H1 (cell line): Measurements from ENCODE around the gene HIP1. TPM values are rescaled to one million over a fixed set of nuclear protein-coding genes. Genes with fewer than 3 reads are reported as not detected.
A peak's percentile ranks its signal among the peaks of the same experiment; 100 is the strongest.

Experiments
- CTCF ChIA-PET: fragments of 300-600 bp; sonication (Branson Sonifier 250); formaldehyde crosslinking; loops from one replicate; lab custom pipeline; 2021; ENCODE audit not compliant: partially characterized antibody; lab: Charles Lee
- POLR2A ChIA-PET: fragments of 300-600 bp; sonication (Branson Sonifier 250); formaldehyde crosslinking; loops from one replicate; lab custom pipeline; 2021; ENCODE audit warnings: inconsistent platforms; ENCODE audit not compliant: partially characterized antibody; lab: Charles Lee
- DNase-seq, 2 experiments: peaks; one replicate each; pipeline versions ENCODE4 v3.0.0 to v3.0.0-alpha.2; 2010 to 2022; ENCODE audit warnings: low spot score in 2 of 2, low read depth in 1 of 2, mixed read lengths in 1 of 2
- FAIRE-seq: peaks from 2 replicates; lab custom pipeline; 2011; peaks lifted over from hg19 to GRCh38; lab: Jason Lieb, UNC
- H2AFZ ChIP-seq: 2 replicates; pipeline ENCODE4 v1.8.1; 2012; ENCODE audit warnings: low read length, inconsistent platforms
- H2AK5ac ChIP-seq: 2 replicates; pipeline ENCODE4 v1.6.1; 2013; ENCODE audit warnings: low read depth, low read length
- H2BK120ac ChIP-seq: replicated peaks from 2 replicates; pipeline ENCODE3; 2013; ENCODE audit warnings: low read depth, low read length, inconsistent platforms
- H2BK12ac ChIP-seq: 2 replicates; pipeline ENCODE4 v1.6.1; 2013; ENCODE audit warnings: low read depth, low read length
- H2BK15ac ChIP-seq: 2 replicates; pipeline ENCODE4 v1.6.1; 2013; ENCODE audit warnings: low read length
- H2BK20ac ChIP-seq: 2 replicates; pipeline ENCODE4 v1.6.1; 2013; ENCODE audit warnings: low read length
- H2BK5ac ChIP-seq: 2 replicates; pipeline ENCODE4 v1.6.1; 2013; ENCODE audit warnings: low read depth, low read length
- H3K14ac ChIP-seq: 2 replicates; pipeline ENCODE4 v1.6.1; 2013; ENCODE audit warnings: inconsistent platforms; ENCODE audit not compliant: insufficient read length
- H3K18ac ChIP-seq: 2 replicates; pipeline ENCODE4 v1.6.1; 2013; ENCODE audit warnings: low read length; ENCODE audit errors: extremely low read depth
- H3K23ac ChIP-seq: 2 replicates; pipeline ENCODE4 v1.6.1; 2013; ENCODE audit warnings: inconsistent platforms; ENCODE audit not compliant: insufficient read length
- H3K23me2 ChIP-seq: 2 replicates; pipeline ENCODE4 v1.6.1; 2013; ENCODE audit warnings: low read depth, low read length
- H3K27ac ChIP-seq: 2 replicates; pipeline ENCODE4 v1.6.1; 2011; ENCODE audit warnings: low read depth, low read length, inconsistent platforms
- H3K27me3 ChIP-seq, 4 experiments: replicated peaks in 1 of 4; 1 replicate in 1 of 4; 2 replicates in 3 of 4; pipeline versions ENCODE4 v1.6.1 to v1.8.1; 2011 to 2013; ENCODE audit warnings: low read length in 3 of 4, mild to moderate bottlenecking in 3 of 4, inconsistent platforms in 2 of 4, mixed read lengths in 2 of 4, moderate library complexity in 1 of 4; ENCODE audit not compliant: control insufficient read depth in 3 of 4, insufficient read depth in 3 of 4; ENCODE audit errors: extremely low read depth in 1 of 4
- H3K36me3 ChIP-seq, 4 experiments: 2 replicates each; pipeline versions ENCODE4 v1.6.1 to v1.8.1; 2011 to 2013; ENCODE audit warnings: mild to moderate bottlenecking in 4 of 4, low read length in 3 of 4, moderate library complexity in 2 of 4, control low read depth in 1 of 4, inconsistent platforms in 1 of 4; ENCODE audit not compliant: insufficient read depth in 4 of 4, control insufficient read depth in 2 of 4
- H3K4ac ChIP-seq: replicated peaks from 2 replicates; pipeline ENCODE3; 2013; ENCODE audit warnings: low read length, low read depth, mixed read lengths, inconsistent platforms; ENCODE audit not compliant: insufficient read length
- H3K4me1 ChIP-seq, 4 experiments: replicated peaks in 1 of 4; 1 replicate in 1 of 4; 2 replicates in 3 of 4; pipeline versions ENCODE4 v1.6.1 to v1.8.1; 2011 to 2013; ENCODE audit warnings: low read length in 3 of 4, inconsistent platforms in 2 of 4, mixed read lengths in 1 of 4; ENCODE audit not compliant: insufficient read depth in 4 of 4, control insufficient read depth in 3 of 4
- H3K4me2 ChIP-seq, 2 experiments: 2 replicates each; pipeline versions ENCODE4 v1.6.1 to v1.8.1; 2011 to 2013; ENCODE audit warnings: low read depth in 2 of 2, low read length in 2 of 2, control low read depth in 1 of 2, inconsistent platforms in 1 of 2, mild to moderate bottlenecking in 1 of 2; ENCODE audit not compliant: insufficient read depth in 1 of 2
- H3K4me3 ChIP-seq, 4 experiments: fragments of 200-600, 300-600 bp in 1 of 4; sonication (generic), shearing (Covaris generic), sonication (Bioruptor Twin) in 1 of 4; 2 replicates each; pipeline versions ENCODE4 v1.5.1 to v1.8.1; 2011 to 2016; ENCODE audit warnings: low read length in 4 of 4, low read depth in 3 of 4, control low read depth in 2 of 4, inconsistent platforms in 2 of 4, mild to moderate bottlenecking in 2 of 4, mixed read lengths in 1 of 4, moderate library complexity in 1 of 4; ENCODE audit not compliant: insufficient read depth in 2 of 4; ENCODE audit errors: extremely low read depth in 1 of 4
- H3K56ac ChIP-seq: replicated peaks from 2 replicates; pipeline ENCODE3; 2013; ENCODE audit warnings: low read depth, mild to moderate bottlenecking, mixed read lengths, low read length, inconsistent platforms; ENCODE audit not compliant: insufficient read length
- H3K79me1 ChIP-seq: 2 replicates; pipeline ENCODE4 v1.6.1; 2013; ENCODE audit warnings: low read depth, low read length, control low read depth
- H3K79me2 ChIP-seq, 2 experiments: 2 replicates each; pipeline versions ENCODE4 v1.6.1 to v1.8.1; 2012 to 2013; ENCODE audit warnings: low read length in 2 of 2, mild to moderate bottlenecking in 2 of 2, inconsistent platforms in 1 of 2; ENCODE audit not compliant: insufficient read depth in 2 of 2, control insufficient read depth in 1 of 2
- H3K9ac ChIP-seq, 4 experiments: replicated peaks in 1 of 4; 1 replicate in 1 of 4; 2 replicates in 3 of 4; pipeline versions ENCODE4 v1.6.1 to v1.8.1; 2011 to 2013; ENCODE audit warnings: low read depth in 3 of 4, low read length in 3 of 4, control low read depth in 2 of 4, mild to moderate bottlenecking in 2 of 4, moderate library complexity in 2 of 4, inconsistent platforms in 1 of 4; ENCODE audit errors: extremely low read depth in 1 of 4
- H3K9me3 ChIP-seq, 2 experiments: 2 replicates each; pipeline versions ENCODE4 v1.6.1 to v1.8.1; 2012 to 2013; ENCODE audit warnings: mild to moderate bottlenecking in 2 of 2, moderate library complexity in 2 of 2, control low read depth in 1 of 2, inconsistent platforms in 1 of 2, low read depth in 1 of 2, low read length in 1 of 2, mixed read lengths in 1 of 2; ENCODE audit not compliant: insufficient read depth in 2 of 2
- H4K20me1 ChIP-seq, 2 experiments: replicated peaks in 1 of 2; 2 replicates each; pipeline versions ENCODE3 to v1.8.1; 2011 to 2013; ENCODE audit warnings: inconsistent platforms in 2 of 2, low read length in 2 of 2, mild to moderate bottlenecking in 1 of 2; ENCODE audit not compliant: insufficient read depth in 2 of 2, control insufficient read depth in 1 of 2
- H4K5ac ChIP-seq: 2 replicates; pipeline ENCODE4 v1.6.1; 2013; ENCODE audit warnings: low read length, low read depth, mixed read lengths, inconsistent platforms; ENCODE audit not compliant: insufficient read length
- H4K8ac ChIP-seq: 2 replicates; pipeline ENCODE4 v1.8.0; 2013; ENCODE audit warnings: mild to moderate bottlenecking, moderate library complexity, low read length, inconsistent platforms; ENCODE audit not compliant: insufficient read depth; ENCODE audit errors: extremely low read depth
- H4K91ac ChIP-seq: replicated peaks from 2 replicates; pipeline ENCODE3; 2013; ENCODE audit warnings: low read length, mixed read lengths, inconsistent platforms; ENCODE audit not compliant: insufficient read length
- ASH2L ChIP-seq: fragments of 200-600, 300-600 bp; sonication (generic); IDR thresholded peaks from one replicate; pipeline ENCODE4 v1.7.1; 2017; ENCODE audit warnings: low read length
- BRCA1 ChIP-seq: IDR thresholded peaks from 2 replicates; pipeline ENCODE4 v1.6.1; 2012; ENCODE audit warnings: low read depth, low read length, improper control_type of control experiment
- EZH2 ChIP-seq: fragments of 200-600 bp; sonication (generic); IDR thresholded peaks from 2 replicates; pipeline ENCODE4 v1.7.1; 2012; ENCODE audit warnings: low read depth, mild to moderate bottlenecking, moderate library complexity, low read length, inconsistent platforms; ENCODE audit not compliant: severe bottlenecking
- NRF1 ChIP-seq: IDR thresholded peaks from 2 replicates; pipeline ENCODE4 v1.6.1; 2011; ENCODE audit warnings: mild to moderate bottlenecking, low read depth, low read length, improper control_type of control experiment
- POLR2A ChIP-seq, 2 experiments: IDR thresholded peaks; 1 replicate in 1 of 2; 2 replicates in 1 of 2; pipeline ENCODE4 v1.6.1; 2011; ENCODE audit warnings: low read depth in 2 of 2, low read length in 2 of 2, mild to moderate bottlenecking in 2 of 2; ENCODE audit errors: control extremely low read depth in 1 of 2
- POLR2AphosphoS5 ChIP-seq: IDR thresholded peaks from 2 replicates; pipeline ENCODE4 v1.6.1; 2011; ENCODE audit warnings: low read depth, low read length
- RBBP5 ChIP-seq: IDR thresholded peaks from 2 replicates; pipeline ENCODE4 v1.7.1; 2012; ENCODE audit warnings: low read depth, mild to moderate bottlenecking, inconsistent platforms, low read length, moderate library complexity, borderline replicate concordance
- SIN3A ChIP-seq, 2 experiments: IDR thresholded peaks in 1 of 2; conservative IDR thresholded peaks in 1 of 2; 2 replicates each; pipeline ENCODE4 v1.6.1; 2011 to 2012; ENCODE audit warnings: low read length in 2 of 2, improper control_type of control experiment in 1 of 2, low read depth in 1 of 2, mild to moderate bottlenecking in 1 of 2
- SIX5 ChIP-seq: IDR thresholded peaks from 2 replicates; pipeline ENCODE4 v1.6.1; 2011; ENCODE audit warnings: mild to moderate bottlenecking, low read depth, low read length
- SP4 ChIP-seq: IDR thresholded peaks from 2 replicates; pipeline ENCODE4 v1.6.1; 2012; ENCODE audit warnings: low read length, inconsistent platforms
- WGBS, 2 experiments: shearing (Covaris generic) in 1 of 2; methylation state at CpG; one replicate each; pipeline versions ENCODE4 v1.1.6 to v1.1.7; 2013 to 2015; ENCODE audit warnings: low lambda C conversion rate in 2 of 2, mixed read lengths in 2 of 2, inconsistent platforms in 1 of 2, low coverage in 1 of 2, missing lambda C conversion rate in 1 of 2; ENCODE audit not compliant: insufficient replicate concordance in 2 of 2, insufficient coverage in 1 of 2, insufficient read length in 1 of 2; ENCODE audit errors: extremely low coverage in 1 of 2, missing lambda C conversion rate in 1 of 2; 5-methylcytosine and 5-hydroxymethylcytosine counted together
- polyA plus RNA-seq, 7 experiments: library from polyadenylated mRNA; depleted of rRNA in 3 of 7; stranded (reverse) in 5 of 7; unstranded in 2 of 7; fragments of >200 nt in 5 of 7; fragments of 200-250 nt in 2 of 7; gene quantifications; 1 replicate in 5 of 7; 2 replicates in 1 of 7; 4 replicates in 1 of 7; pipeline versions ENCODE4 v1.2.1 to v1.2.3, GENCODE V29; 2011 to 2013; ENCODE audit warnings: missing spikeins in 2 of 7, mixed read lengths in 2 of 7
- total RNA-seq: library from RNA; stranded (reverse); fragmentation: NEBNext Ultra II Directional; extraction: Animal tissue kit (Norgen Biotek cat#: 25700); gene quantifications from 2 replicates; pipeline ENCODE4 v1.2.1, GENCODE V29; 2021

The HIP1 gene
- total and polyA plus RNA-seq, 2 of the 8 experiments (the other 6 are each of a cell fraction or from before 2014, with no cell fraction given) = 51.8 to 108 TPM

DNA sequence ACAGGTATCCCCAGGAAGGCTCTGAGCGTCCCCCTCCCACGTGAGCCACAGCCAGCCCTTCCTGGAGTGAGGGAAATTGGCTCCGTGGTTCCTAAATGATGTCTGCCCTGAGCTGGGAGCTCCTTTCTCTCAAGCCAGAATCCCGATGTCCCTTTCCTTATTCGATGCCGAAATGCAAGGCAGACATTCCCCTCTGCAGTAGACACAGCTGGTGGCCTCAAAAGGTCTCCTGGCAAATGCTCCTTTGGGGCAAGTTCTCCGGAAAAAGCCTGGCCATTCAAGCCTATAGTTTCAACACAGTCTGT is 98.9 kb downstream of the HIP1 start:
- no peak overlapping the region for H3K23ac ChIP-seq
- 2% methylated on average over 7 of the region's 7 CpGs; no CpG with 5 or more reads in 1 of the 2 experiments for WGBS, 2 experiments
- TF ChIP-seq POLR2A (IDR thresholded peaks at IDR 0.05; ENCODE audit: control extremely low read depth in 1 of 2, low read depth in 2 of 2, low read length in 2 of 2) = peak in 1 of 2 experiments; percentile 87; a peak in 1 of 3 replicates
- no peak for TF ChIP-seq ASH2L
- 0 out of 4 replicates have a peak, but pooled peaks of 1 of the 2 experiments have one; percentile 11 for TF ChIP-seq SIN3A (conservative IDR thresholded peaks at IDR 0.05 in 1 of 2, IDR thresholded peaks at IDR 0.05 in 1 of 2; ENCODE audit: low read depth in 1 of 2, low read length in 2 of 2)
- peak; percentile 60; the same call in 1 of the 2 replicates for TF ChIP-seq RBBP5
- no peak for TF ChIP-seq SP4
- no peak for TF ChIP-seq SIX5
- TF ChIP-seq EZH2 = no peak
- TF ChIP-seq POLR2AphosphoS5 = 0 out of 2 replicates have a peak, but pooled peaks have one; percentile 48
- no peak for TF ChIP-seq BRCA1
- no peak for TF ChIP-seq NRF1
- H3K36me3 ChIP-seq = peaks cover 0 to 10% (median 0%) of the 10 kb centered on the region in 4 experiments; a peak in 4 of 8 replicates
- peaks cover 0 to 4% of the 10 kb centered on the region in 2 experiments for H4K20me1 ChIP-seq
- peak overlapping the region; percentile 39 to 89 (median 69) for H3K4me3 ChIP-seq
- peaks cover 0 to 7% of the 10 kb centered on the region in 2 experiments; a peak in 1 of 4 replicates for H3K9me3 ChIP-seq
- ChIA-PET CTCF (interaction anchor here (0.6 to 2.7 kb wide), 2 partner anchors 81 to 122 kb away, joined by 3 to 7 read pairs; no protein-coding TSS in a partner anchor), POLR2A (interaction anchor here (0.7 to 11.8 kb wide), 11 partner anchors 9 to 61 kb away, joined by 3 to 122 read pairs (median 5); no protein-coding TSS in a partner anchor)
- H2AFZ ChIP-seq = no peak overlapping the region
- H3K14ac ChIP-seq = no peak overlapping the region
- H4K5ac ChIP-seq = peak overlapping the region; percentile 97
- H3K23me2 ChIP-seq = peaks cover 13% of the 10 kb centered on the region
- H2AK5ac ChIP-seq = peak overlapping the region; percentile 68; the same call in 1 of the 2 replicates
- peak overlapping the region; percentile 99 for H4K91ac ChIP-seq
- peak overlapping the region; percentile 62 for H2BK20ac ChIP-seq
- peak overlapping the region; percentile 100 for H2BK5ac ChIP-seq
- H3K9ac ChIP-seq = peak overlapping the region in 3 of 4 experiments; percentile 92 to 95 (median 93); a peak in 6 of 7 replicates
- FAIRE-seq (no peak), DNase-seq (peak in 1 of 2 experiments; percentile 83)
- H3K79me1 ChIP-seq = peaks cover 11% of the 10 kb centered on the region
- peaks cover 0 to 23% (median 9%) of the 10 kb centered on the region in 4 experiments; a peak in 6 of 7 replicates for H3K4me1 ChIP-seq
- peaks cover 17 to 37% of the 10 kb centered on the region in 2 experiments for H3K79me2 ChIP-seq
- peak overlapping the region; percentile 98; the same call in 1 of the 2 replicates for H4K8ac ChIP-seq
- no peaks in the 10 kb centered on the region for H3K27me3 ChIP-seq
- H3K56ac ChIP-seq = peak overlapping the region; percentile 88
- H3K18ac ChIP-seq = peak overlapping the region; percentile 99
- peak overlapping the region; percentile 89 to 90 for H3K4me2 ChIP-seq
- H2BK120ac ChIP-seq = peak overlapping the region; percentile 33
- H2BK15ac ChIP-seq = peak overlapping the region; percentile 14; the same call in 1 of the 2 replicates
- peak overlapping the region; percentile 98 for H3K27ac ChIP-seq
- H3K4ac ChIP-seq = peak overlapping the region; percentile 99
- peak overlapping the region; percentile 98; the same call in 1 of the 2 replicates for H2BK12ac ChIP-seq
